GM12875 (cell line): ENCODE data around the gene TMEM266.
A peak's percentile ranks its signal among the peaks of the same experiment; 100 is the strongest.

Source experiments
- H3K4me3 ChIP-seq: one replicate; pipeline ENCODE4 v1.5.1; 2011; ENCODE audit warnings: low read depth, low read length, control low read depth
- CTCF ChIP-seq: IDR thresholded peaks from 2 replicates; pipeline ENCODE4 v1.5.1; 2011; ENCODE audit warnings: low read depth, mild to moderate bottlenecking, control low read depth, inconsistent platforms, low read length, moderate library complexity, borderline replicate concordance; ENCODE audit not compliant: insufficient read depth

TMEM266 gene

DNA sequence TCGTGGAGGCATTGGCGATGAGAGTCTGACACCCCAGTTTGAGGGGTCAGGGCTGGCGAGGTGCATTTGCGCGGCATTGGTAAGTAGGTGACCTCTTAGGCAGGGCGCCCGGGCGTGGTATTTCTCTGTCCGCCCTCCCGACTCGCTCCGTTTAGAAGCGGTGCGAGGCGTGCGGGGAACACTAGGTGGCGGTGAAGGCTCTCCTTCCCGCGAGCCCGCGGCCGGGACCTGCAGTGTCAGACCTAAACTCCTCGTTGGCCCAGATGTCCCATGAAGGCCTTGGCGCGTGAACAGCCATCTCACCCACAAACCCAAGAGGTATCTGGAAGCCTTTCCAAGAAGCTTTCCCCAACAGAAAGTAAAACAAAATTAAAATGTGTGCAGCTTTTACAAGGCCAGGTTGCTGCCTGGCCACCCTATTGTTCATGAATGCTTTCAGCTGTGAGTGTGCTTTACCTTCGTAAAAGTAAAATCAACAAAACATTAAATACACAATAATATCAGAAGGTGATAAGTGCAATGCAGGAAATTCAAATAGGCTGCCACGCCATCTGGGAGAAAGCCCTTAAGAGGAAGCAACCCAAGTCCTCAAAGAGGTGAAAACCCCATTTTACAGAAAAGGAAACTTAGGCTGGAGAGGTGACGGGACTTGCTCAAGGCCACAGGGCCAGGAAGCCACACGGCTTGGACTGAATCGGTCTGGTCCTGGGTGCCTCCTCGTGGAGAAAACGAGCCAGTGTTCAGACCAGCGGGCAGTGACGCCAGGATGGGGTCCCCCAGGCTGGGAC, 131.2 kb downstream of the TMEM266 start:
- TF ChIP-seq CTCF: peak; percentile 89
- no peak overlapping the region for H3K4me3 ChIP-seq

- TF ChIP-seq CTCF: no peak
- no peak overlapping the region for H3K4me3 ChIP-seq
These were observed 131.9 kb downstream of the TMEM266 start for GRCh38 chr15:76191539-76192244.

DNA sequence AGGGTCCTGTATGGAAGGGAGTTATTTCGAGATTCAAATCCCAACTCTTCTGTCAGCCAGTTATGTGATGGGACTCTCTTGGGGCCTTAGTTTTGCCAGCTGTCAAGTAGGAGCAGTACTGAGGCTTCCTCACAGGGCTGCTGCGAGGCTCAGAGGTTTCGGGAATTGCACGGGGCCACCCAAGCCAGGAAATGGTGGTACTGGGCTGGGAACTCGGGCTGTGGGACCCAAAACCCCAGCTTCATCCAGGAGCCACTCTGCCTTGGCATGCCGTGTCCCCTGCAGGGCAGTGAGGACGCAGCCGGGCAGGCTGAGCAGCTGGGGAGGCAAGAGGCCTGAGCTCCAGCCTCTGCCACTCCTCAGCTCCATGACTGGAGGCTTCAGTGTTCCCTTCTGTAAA, 132.9 kb downstream of the TMEM266 start:
- no peak for TF ChIP-seq CTCF
- H3K4me3 ChIP-seq: no peak overlapping the region

- TF ChIP-seq CTCF: no peak
- H3K4me3 ChIP-seq: no peak overlapping the region
These were observed 134.1 kb downstream of the TMEM266 start for GRCh38 chr15:76193934-76194333.

- no peak for TF ChIP-seq CTCF
- H3K4me3 ChIP-seq: no peak overlapping the region
These were observed 135.9 kb downstream of the TMEM266 start for GRCh38 chr15:76195506-76196268.

GRCh38 chr15:76196269-76197231, 136.8 kb downstream of the TMEM266 start:
- no peak overlapping the region for H3K4me3 ChIP-seq
- no peak for TF ChIP-seq CTCF
